MM.1S (cell line): ENCODE data around the gene RFK.

Experiments
- CTCF ChIP-seq: fragments of 300-600 bp; sonication (generic); IDR thresholded peaks from 2 replicates; pipeline ENCODE4 v1.5.1; 2016; ENCODE audit warnings: antibody characterized with exemption, low read length, mixed read lengths
- EZH2phosphoT487 ChIP-seq: fragments of 300-600 bp; sonication (generic); IDR thresholded peaks from 2 replicates; pipeline ENCODE4 v1.6.1; 2018; ENCODE audit warnings: antibody characterized with exemption, low read length

GRCh38 chr9:76401176-76401575 is 7.0 kb upstream of the RFK start:
- no peak for TF ChIP-seq EZH2phosphoT487
- TF ChIP-seq CTCF = no peak
